HepG2 (cell line): ENCODE results near the gene DLL4. TPM values are rescaled to one million over a fixed set of nuclear protein-coding genes. Genes with fewer than 3 reads are reported as not detected.
A peak's percentile ranks its signal among the peaks of the same experiment; 100 is the strongest.

ENCODE experiments used
- AKNA ChIP-seq: sonication (generic); formaldehyde crosslinking; IDR thresholded peaks from 2 replicates; pipeline ENCODE4 v1.4.0; 2020; ENCODE audit warnings: missing genetic modification reagents, borderline replicate concordance
- CTCF ChIP-seq: sonication (generic); formaldehyde crosslinking; IDR thresholded peaks from 2 replicates; pipeline ENCODE4 v1.5.0; 2020; ENCODE audit warnings: mild to moderate bottlenecking, missing genetic modification reagents, moderate library complexity
- ELF4 ChIP-seq: sonication (generic); formaldehyde crosslinking; IDR thresholded peaks from 2 replicates; pipeline ENCODE4 v1.5.0; 2020; ENCODE audit warnings: missing genetic modification reagents, mild to moderate bottlenecking, moderate library complexity, borderline replicate concordance
- EZH2 ChIP-seq: conservative IDR thresholded peaks from 2 replicates; pipeline ENCODE4 v1.6.1; 2012; ENCODE audit warnings: mild to moderate bottlenecking, low read depth, low read length, moderate library complexity
- FOXC1 ChIP-seq: sonication (generic); formaldehyde crosslinking; IDR thresholded peaks from 2 replicates; pipeline ENCODE4 v1.8.0; 2022; ENCODE audit warnings: mild to moderate bottlenecking, missing genetic modification reagents, borderline replicate concordance
- POLR2A ChIP-seq, 2 experiments: IDR thresholded peaks; 2 replicates each; pipeline ENCODE4 v1.6.1; 2011; ENCODE audit warnings: low read depth in 2 of 2, low read length in 2 of 2, mild to moderate bottlenecking in 1 of 2, moderate library complexity in 1 of 2; ENCODE audit not compliant: insufficient read depth in 1 of 2
- ZBED4 ChIP-seq: sonication (generic); formaldehyde crosslinking; IDR thresholded peaks from 2 replicates; pipeline ENCODE4 v1.4.0; 2020; ENCODE audit warnings: missing genetic modification reagents, borderline replicate concordance
- ZFAT ChIP-seq: sonication (generic); formaldehyde crosslinking; conservative IDR thresholded peaks from 2 replicates; pipeline ENCODE4 v1.8.1; 2023; ENCODE audit warnings: missing genetic modification reagents, inconsistent platforms
- ZGPAT ChIP-seq: IDR thresholded peaks from 2 replicates; pipeline ENCODE4 v1.6.1; 2016; ENCODE audit warnings: mild to moderate bottlenecking
- ZNF276 ChIP-seq: sonication (generic); formaldehyde crosslinking; IDR thresholded peaks from 2 replicates; pipeline ENCODE4 v1.4.0; 2020; ENCODE audit warnings: mild to moderate bottlenecking, low read depth, missing genetic modification reagents
- ZNF451 ChIP-seq: sonication (generic); formaldehyde crosslinking; IDR thresholded peaks from 2 replicates; pipeline ENCODE4 v1.5.0; 2020; ENCODE audit warnings: mild to moderate bottlenecking, missing genetic modification reagents
- ZNF607 ChIP-seq: sonication (generic); formaldehyde crosslinking; IDR thresholded peaks from 2 replicates; pipeline ENCODE4 v1.5.1; 2020; ENCODE audit warnings: missing genetic modification reagents, mild to moderate bottlenecking, borderline replicate concordance
- ZNF678 ChIP-seq: sonication (generic); formaldehyde crosslinking; IDR thresholded peaks from 2 replicates; pipeline ENCODE4 v1.4.0; 2020; ENCODE audit warnings: mild to moderate bottlenecking, missing genetic modification reagents
- polyA plus RNA-seq, 8 experiments: library from polyadenylated mRNA; depleted of rRNA in 3 of 8; stranded (reverse) in 7 of 8; unstranded in 1 of 8; fragments of >200 nt; fragmentation: Illumina TruSeq in 4 of 8; extraction: Trizol in 4 of 8; gene quantifications; 2 replicates each; pipeline versions ENCODE4 v1.2.1 to v1.2.3, GENCODE V29; 2011 to 2016; ENCODE audit warnings: low read depth in 4 of 8, missing spikeins in 1 of 8, mixed read lengths in 1 of 8; ENCODE audit not compliant: insufficient read depth in 1 of 8
- total RNA-seq, 5 experiments: library from RNA; depleted of rRNA; stranded (reverse); fragments of >200 nt; fragmentation: Illumina TruSeq; extraction: Trizol; gene quantifications; 2 replicates each; pipeline ENCODE4 v1.2.3, GENCODE V29; 2016; ENCODE audit warnings: low read depth in 1 of 5

Gene DLL4
- total and polyA plus RNA-seq, 2 of the 13 experiments (the other 11 are each of a cell fraction or from before 2014, with no cell fraction given): 0.20 to 0.25 TPM

- no peak for TF ChIP-seq AKNA (CRISPR knock-in tag)
- peak; percentile 39; the same call in 1 of the 2 replicates for TF ChIP-seq ZBED4
- no peak for TF ChIP-seq FOXC1
- no peak for TF ChIP-seq ELF4
- TF ChIP-seq ZFAT (CRISPR knock-in tag): no peak
- peak; percentile 87; the same call in 1 of the 2 replicates for TF ChIP-seq ZNF451 (CRISPR knock-in tag)
- TF ChIP-seq ZNF276 (CRISPR knock-in tag): 0 out of 2 replicates have a peak, but pooled peaks have one; percentile 44
- 0 out of 2 replicates have a peak, but pooled peaks have one; percentile 11 for TF ChIP-seq ZGPAT (CRISPR knock-in tag)
- TF ChIP-seq EZH2: no peak
- TF ChIP-seq ZNF607: no peak
- peak in 1 of 2 experiments; percentile 40; a peak in 2 of 4 replicates for TF ChIP-seq POLR2A (IDR thresholded peaks at IDR 0.05; ENCODE audit: insufficient read depth in 1 of 2, low read depth in 2 of 2, low read length in 2 of 2)
- no peak for TF ChIP-seq ZNF678 (CRISPR knock-in tag)
- peak; percentile 57 for TF ChIP-seq CTCF (CRISPR knock-in tag)
These were observed 12.6 kb downstream of the DLL4 start (continued) for GRCh38 chr15:40941528-40942336.
